Aorta (tissue), 5 donors: ENCODE results near the gene DBH. TPM values are rescaled to one million over a fixed set of nuclear protein-coding genes. Genes with fewer than 3 reads are reported as not detected.
"Not testable (repeated sequence)": the region's sequence is repeated elsewhere in the genome, so short reads cannot be mapped to it uniquely, and the experiment has no call there.

Experiments
- ATAC-seq: fragments of 200-7000 bp; cut with Tn5 transposase; one replicate; pipeline ENCODE4 v1.9.1; 2022; ENCODE audit warnings: moderate library complexity; ENCODE audit not compliant: low FRiP score
- DNase-seq, 2 donors: peaks; one replicate each; pipeline ENCODE4 v3.0.0-alpha.2; 2020
- H3K27ac ChIP-seq, 2 donors: one replicate each; pipeline ENCODE4 v1.5.1; 2013; ENCODE audit warnings: low read length in 2 of 2, mild to moderate bottlenecking in 2 of 2, moderate library complexity in 2 of 2, control low read depth in 1 of 2, inconsistent platforms in 1 of 2, low read depth in 1 of 2
- H3K27me3 ChIP-seq, 2 donors: one replicate each; pipeline ENCODE4 v1.6.1; 2013; ENCODE audit warnings: control low read depth in 1 of 2, low read length in 1 of 2, mild to moderate bottlenecking in 1 of 2, moderate library complexity in 1 of 2; ENCODE audit not compliant: insufficient read depth in 2 of 2, control insufficient read depth in 1 of 2
- H3K36me3 ChIP-seq, 2 donors: one replicate each; pipeline ENCODE4 v1.6.1; 2013; ENCODE audit warnings: control low read depth in 1 of 2, low read length in 1 of 2, mild to moderate bottlenecking in 1 of 2; ENCODE audit not compliant: insufficient read depth in 2 of 2, control insufficient read depth in 1 of 2
- H3K4me1 ChIP-seq, 2 donors: one replicate each; pipeline ENCODE4 v1.6.1; 2013; ENCODE audit warnings: low read length in 2 of 2, control low read depth in 1 of 2, mild to moderate bottlenecking in 1 of 2, moderate library complexity in 1 of 2; ENCODE audit not compliant: insufficient read depth in 2 of 2, control insufficient read depth in 1 of 2
- H3K4me3 ChIP-seq, 2 donors: one replicate each; pipeline ENCODE4 v1.5.1; 2013; ENCODE audit warnings: low read length in 2 of 2, control low read depth in 1 of 2, mild to moderate bottlenecking in 1 of 2
- H3K9me3 ChIP-seq: one replicate; pipeline ENCODE4 v1.6.1; 2013; ENCODE audit warnings: mild to moderate bottlenecking, low read length; ENCODE audit not compliant: control insufficient read depth
- WGBS, 2 donors: extraction: QIAGEN DNeasy Blood & Tissue Kit; methylation state at CpG; one replicate each; pipeline ENCODE4 v1.1.7; 2013; 5-methylcytosine and 5-hydroxymethylcytosine counted together
- intact Hi-C, 2 donors: fragments of 100-400 bp; cut with DNase I; formaldehyde crosslinking; loops; one replicate each; pipeline versions ENCODE4 v1.14.2 to v1.15.0; 2022
- polyA plus RNA-seq, 2 donors: library from polyadenylated mRNA; stranded (reverse); fragments of 200-250 nt; gene quantifications; one replicate each; pipeline ENCODE4 v1.2.3, GENCODE V29; 2013
- total RNA-seq, 2 donors: library from RNA; stranded (reverse); fragmentation: NEBNext Ultra II Directional; extraction: Animal tissue kit (Norgen Biotek cat#: 25700); gene quantifications; one replicate each; pipeline ENCODE4 v1.2.1, GENCODE V29; 2021
- donor health status: healthy with polysubstance abuse.
- donor health status: Bipolar disorder and iron deficiency.
- donor health status: DM: no; HTN: no; CAD: no.
- donor health status: DM: no; HTN: no; CAD: no.
- donor health status: DM: yes; HTN: yes; CAD: no.

DBH gene
- total and polyA plus RNA-seq, 4 donors: not detected

- 60 to 65% methylated on average over 5 of the region's 5 CpGs for WGBS, 2 donors
- Histone ChIP-seq H3K27me3 (no peaks in the 10 kb centered on the region), H3K27ac (no peak overlapping the region), H3K4me1 (no peaks in the 10 kb centered on the region), H3K4me3 (no peak overlapping the region), H3K9me3 (no peaks in the 10 kb centered on the region), H3K36me3 (no peaks in the 10 kb centered on the region)
- DNase-seq: peak in 1 of 2 donors; percentile 44
- no peak for ATAC-seq
- intact Hi-C loops: no loop called here
Measured at GRCh38 chr9:133614678-133615077, 21.5 kb upstream of the DBH start.

- Histone ChIP-seq H3K27ac (no peak overlapping the region), H3K4me3 (no peak overlapping the region), H3K9me3 (no peaks in the 10 kb centered on the region), H3K36me3 (no peaks in the 10 kb centered on the region), H3K27me3 (no peaks in the 10 kb centered on the region), H3K4me1 (no peaks in the 10 kb centered on the region)
- WGBS, 2 donors: 26 to 28% methylated on average over 16 of the region's 16 CpGs
- intact Hi-C loops: no loop called here
- no peak for DNase-seq
- no peak for ATAC-seq
Measured at GRCh38 chr9:133615186-133615585, 21.0 kb upstream of the DBH start.

- intact Hi-C loops: no loop called here
- 71 to 79% methylated on average over 12 to 13 of the region's 13 CpGs for WGBS, 2 donors
- Histone ChIP-seq H3K27me3 (no peaks in the 10 kb centered on the region), H3K27ac (no peak overlapping the region), H3K4me1 (no peaks in the 10 kb centered on the region), H3K4me3 (no peak overlapping the region), H3K9me3 (no peaks in the 10 kb centered on the region), H3K36me3 (no peaks in the 10 kb centered on the region)
- ATAC-seq (no peak), DNase-seq (peak in 1 of 2 donors; percentile 63)
Measured at GRCh38 chr9:133615606-133616188, 20.5 kb upstream of the DBH start.

GRCh38 chr9:133616643-133617405 lies 19.3 kb upstream of the DBH start:
- Histone ChIP-seq H3K4me1 (no peaks in the 10 kb centered on the region), H3K36me3 (no peaks in the 10 kb centered on the region), H3K4me3 (no peak overlapping the region), H3K27ac (no peak overlapping the region), H3K9me3 (no peaks in the 10 kb centered on the region), H3K27me3 (no peaks in the 10 kb centered on the region)
- 78 to 79% methylated on average over 13 of the region's 13 CpGs for WGBS, 2 donors
- no peak for DNase-seq
- intact Hi-C loops: no loop called here
- ATAC-seq: no peak

GRCh38 chr9:133618726-133619125 lies 17.4 kb upstream of the DBH start:
- Histone ChIP-seq H3K27me3 (no peaks in the 10 kb centered on the region), H3K4me1 (no peaks in the 10 kb centered on the region), H3K36me3 (no peaks in the 10 kb centered on the region), H3K9me3 (no peaks in the 10 kb centered on the region), H3K4me3 (no peak overlapping the region), H3K27ac (no peak overlapping the region)
- DNase-seq (no peak), ATAC-seq (no peak)
- intact Hi-C loops: no loop called here
- WGBS, 2 donors: 80 to 84% methylated on average over 10 of the region's 10 CpGs

- H3K9me3 ChIP-seq: no peaks in the 10 kb centered on the region
- H3K36me3 ChIP-seq: no peaks in the 10 kb centered on the region
- DNase-seq: peak in 1 of 2 donors; percentile 20
- H3K4me3 ChIP-seq: no peak overlapping the region
- no peak overlapping the region for H3K27ac ChIP-seq
- H3K4me1 ChIP-seq: no peaks in the 10 kb centered on the region
- WGBS, 2 donors: 32% methylated on average over 8 of the region's 8 CpGs
- no peaks in the 10 kb centered on the region for H3K27me3 ChIP-seq
- no peak for ATAC-seq
- intact Hi-C loops: no loop called here
Measured at GRCh38 chr9:133619791-133620190, 16.4 kb upstream of the DBH start.

GRCh38 chr9:133621725-133622267 lies 14.4 kb upstream of the DBH start:
- H3K27me3 ChIP-seq: no peaks in the 10 kb centered on the region
- peaks cover 6% of the 10 kb centered on the region for H3K9me3 ChIP-seq
- H3K4me1 ChIP-seq: no peaks in the 10 kb centered on the region
- no peak for ATAC-seq
- H3K4me3 ChIP-seq: no peak overlapping the region
- no peaks in the 10 kb centered on the region for H3K36me3 ChIP-seq
- peak in 1 of 2 donors; percentile 42 for DNase-seq
- H3K27ac ChIP-seq: no peak overlapping the region
- 64 to 72% methylated on average over 11 of the region's 11 CpGs for WGBS, 2 donors
- intact Hi-C loops: no loop called here

GRCh38 chr9:133622555-133622954 lies 13.6 kb upstream of the DBH start:
- 50 to 58% methylated on average over 5 of the region's 5 CpGs for WGBS, 2 donors
- intact Hi-C loops: no loop called here
- Histone ChIP-seq H3K36me3 (no peaks in the 10 kb centered on the region), H3K27ac (no peak overlapping the region), H3K27me3 (no peaks in the 10 kb centered on the region), H3K4me3 (no peak overlapping the region), H3K4me1 (no peaks in the 10 kb centered on the region), H3K9me3 (peaks cover 6% of the 10 kb centered on the region)
- ATAC-seq (no peak), DNase-seq (no peak)

- H3K4me3 ChIP-seq, intact Hi-C loops, H3K9me3 ChIP-seq, H3K36me3 ChIP-seq, DNase-seq, H3K27ac ChIP-seq, ATAC-seq, H3K4me1 ChIP-seq, H3K27me3 ChIP-seq: not testable (repeated sequence)
Measured at GRCh38 chr9:133626008-133626407, 10.2 kb upstream of the DBH start.
